Measurements from ENCODE around the gene TRMT1. TPM values are rescaled to one million over a fixed set of nuclear protein-coding genes. Genes with fewer than 3 reads are reported as not detected.

The TRMT1 gene
- total RNA-seq, 2 experiments from 2014 or later: 59.8 to 60.3 TPM

DNA sequence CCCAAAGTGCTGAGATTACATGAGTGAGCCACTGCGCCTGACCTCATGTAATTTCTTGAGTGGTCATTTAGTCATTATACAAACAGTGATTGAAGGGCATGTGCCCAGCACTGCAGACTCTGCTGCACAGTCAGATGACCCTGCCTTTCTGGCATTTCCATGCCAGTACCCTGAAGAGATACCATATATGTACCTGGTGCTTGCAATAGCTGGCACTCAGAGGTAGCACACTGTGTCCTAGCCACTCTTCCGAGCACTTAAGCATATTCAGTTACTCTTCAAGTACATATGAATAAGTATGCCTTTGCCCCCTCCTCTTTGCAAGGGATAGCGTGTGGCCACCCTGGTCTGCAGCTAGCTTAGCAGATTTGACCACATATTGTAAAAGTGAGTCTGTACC lies 18.1 kb upstream of the TRMT1 start:
- ATAC-seq: no peak
- Mint-ChIP-seq H3K27me3 (ENCODE audit: low read depth) (no peaks in the 10 kb centered on the region), H3K9me3 (ENCODE audit: insufficient read depth) (no peaks in the 10 kb centered on the region), H3K27ac (no peak overlapping the region), H3K4me3 (no peak overlapping the region), H3K4me1 (ENCODE audit: low read depth) (peaks cover 28% of the 10 kb centered on the region), H3K36me3 (ENCODE audit: low read depth) (peaks cover 22% of the 10 kb centered on the region)
- ChIA-PET CTCF (interaction anchor here (1.0 kb wide), 1 partner anchor 30 kb away, joined by 3 read pairs; no protein-coding TSS in a partner anchor), POLR2A (no interaction called here)
- no peak for DNase-seq

DNA sequence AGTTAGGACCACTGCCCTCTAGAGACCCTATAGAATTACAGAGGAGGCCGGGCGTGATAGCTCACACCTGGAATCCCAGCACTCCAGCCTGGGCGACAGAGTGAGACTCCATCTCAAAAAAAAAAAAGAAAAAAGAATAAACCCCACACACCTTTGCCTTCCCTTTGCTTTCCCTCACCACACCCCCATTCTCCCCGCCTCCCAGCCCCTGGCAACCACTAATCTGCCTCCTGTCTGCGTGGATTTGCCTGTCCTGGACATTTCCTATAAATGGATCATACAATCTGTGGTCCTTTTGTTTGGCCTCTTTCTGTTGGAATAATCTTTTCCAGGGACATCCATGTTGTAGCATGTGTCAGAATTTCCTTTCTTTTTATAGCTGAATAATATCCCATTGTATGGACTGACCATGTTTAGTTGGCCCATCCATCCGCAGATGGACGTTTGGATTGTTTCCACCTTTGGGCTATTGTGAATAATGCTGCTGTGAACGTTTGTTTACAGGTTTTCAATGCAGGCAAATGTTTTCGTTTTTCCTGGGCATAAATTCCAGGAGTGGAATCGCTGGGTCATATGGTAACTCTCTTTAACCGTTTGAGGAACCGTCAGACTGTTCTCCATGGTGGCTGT lies 16.8 kb upstream of the TRMT1 start:
- DNase-seq (no peak), ATAC-seq (no peak)
- Mint-ChIP-seq H3K9me3 (ENCODE audit: insufficient read depth) (no peaks in the 10 kb centered on the region), H3K36me3 (ENCODE audit: low read depth) (peaks cover 21% of the 10 kb centered on the region), H3K27me3 (ENCODE audit: low read depth) (no peaks in the 10 kb centered on the region), H3K27ac (peak overlapping the region; percentile 75), H3K4me3 (no peak overlapping the region), H3K4me1 (ENCODE audit: low read depth) (peaks cover 29% of the 10 kb centered on the region)
- ChIA-PET POLR2A (interaction anchor here (1.1 to 1.8 kb wide), 5 partner anchors 12 to 29 kb away, joined by 3 to 15 read pairs (median 6); no protein-coding TSS in a partner anchor), CTCF (interaction anchor here (1.6 to 2.4 kb wide), 4 partner anchors 17 to 129 kb away, joined by 3 to 11 read pairs (median 6); partner anchors contain the start of genes IER2 and STX10)

DNA sequence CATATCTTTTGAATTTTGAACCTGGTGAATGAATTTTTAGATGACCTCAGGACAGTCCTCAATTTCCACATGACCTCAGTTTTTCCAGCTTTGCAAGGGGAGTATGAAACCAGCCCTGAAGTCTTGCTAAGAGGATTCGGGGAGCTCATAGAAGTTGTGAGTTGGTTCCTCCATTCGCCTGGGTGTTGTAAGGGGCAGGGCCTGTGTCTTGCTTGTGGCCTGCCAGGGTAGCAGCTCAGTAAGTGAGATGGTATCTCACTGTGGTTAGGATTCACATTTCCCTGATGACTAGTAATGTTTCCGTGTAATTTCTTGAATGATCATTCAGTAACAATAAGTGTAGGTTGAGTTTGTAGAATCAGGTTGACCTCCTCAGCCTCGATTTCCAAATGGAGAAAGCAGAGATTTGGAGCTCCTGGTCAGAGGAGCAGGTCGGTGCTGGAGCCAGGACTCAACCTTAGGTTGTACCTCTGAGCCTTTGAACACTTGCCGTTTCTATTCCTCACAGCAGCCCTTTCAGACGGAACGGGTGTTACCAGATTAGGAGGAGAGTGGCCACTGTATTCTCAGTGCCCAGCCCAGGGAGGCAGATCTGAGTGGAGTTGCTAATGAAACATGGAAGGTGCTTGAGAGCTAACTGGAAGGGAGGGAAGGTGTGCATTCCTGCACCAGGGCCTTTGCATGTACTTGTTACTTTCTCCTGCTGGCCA lies 16.1 kb upstream of the TRMT1 start:
- Mint-ChIP-seq H3K4me1 (ENCODE audit: low read depth) (peaks cover 34% of the 10 kb centered on the region), H3K36me3 (ENCODE audit: low read depth) (peaks cover 23% of the 10 kb centered on the region), H3K9me3 (ENCODE audit: insufficient read depth) (no peaks in the 10 kb centered on the region), H3K27me3 (ENCODE audit: low read depth) (no peaks in the 10 kb centered on the region), H3K27ac (peak overlapping the region; percentile 75), H3K4me3 (peak overlapping the region; percentile 19)
- ChIA-PET CTCF (interaction anchor here (0.9 to 2.4 kb wide), 7 partner anchors 18 to 167 kb away, joined by 3 to 11 read pairs (median 4); partner anchors contain the start of genes IER2 and STX10), POLR2A (interaction anchor here (0.7 to 1.8 kb wide), 10 partner anchors 9 to 35 kb away, joined by 3 to 15 read pairs (median 4); partner anchors contain the start of genes IER2, NACC1 and STX10)
- peak; percentile 93 for ATAC-seq
- DNase-seq: peak; percentile 66

GRCh38 chr19:13130886-13131490 lies 14.4 kb upstream of the TRMT1 start:
- Mint-ChIP-seq H3K27ac (no peak overlapping the region), H3K4me1 (ENCODE audit: low read depth) (peaks cover 34% of the 10 kb centered on the region), H3K27me3 (ENCODE audit: low read depth) (no peaks in the 10 kb centered on the region), H3K36me3 (ENCODE audit: low read depth) (peaks cover 15% of the 10 kb centered on the region), H3K4me3 (no peak overlapping the region), H3K9me3 (ENCODE audit: insufficient read depth) (no peaks in the 10 kb centered on the region)
- ATAC-seq (no peak), DNase-seq (no peak)
- POLR2A ChIA-PET: interaction anchor here (0.5 to 1.8 kb wide), 4 partner anchors 11 to 19 kb away, joined by 3 to 7 read pairs (median 4); partner anchors contain the start of genes IER2, NACC1 and STX10
- CTCF ChIA-PET: interaction anchor here (2.4 kb wide), 1 partner anchor 19 kb away, joined by 11 read pairs; the partner anchor contains the start of genes IER2 and STX10

- ChIA-PET CTCF (interaction anchor here (0.8 kb wide), 1 partner anchor 25 kb away, joined by 4 read pairs; no protein-coding TSS in a partner anchor), POLR2A (interaction anchor here (0.9 to 1.8 kb wide), 3 partner anchors 23 to 223 kb away, joined by 3 to 5 read pairs (median 3); no protein-coding TSS in a partner anchor)
- Mint-ChIP-seq H3K27ac (no peak overlapping the region), H3K36me3 (ENCODE audit: low read depth) (peaks cover 10% of the 10 kb centered on the region), H3K4me1 (ENCODE audit: low read depth) (peaks cover 36% of the 10 kb centered on the region), H3K27me3 (ENCODE audit: low read depth) (no peaks in the 10 kb centered on the region), H3K4me3 (no peak overlapping the region), H3K9me3 (ENCODE audit: insufficient read depth) (no peaks in the 10 kb centered on the region)
- DNase-seq (no peak), ATAC-seq (no peak)
These were observed 12.8 kb upstream of the TRMT1 start for GRCh38 chr19:13129384-13129783.

GRCh38 chr19:13128583-13128982 lies 12.0 kb upstream of the TRMT1 start:
- H3K9me3 Mint-ChIP-seq (ENCODE audit: insufficient read depth): no peaks in the 10 kb centered on the region
- H3K4me1 Mint-ChIP-seq (ENCODE audit: low read depth): peaks cover 39% of the 10 kb centered on the region
- H3K4me3 Mint-ChIP-seq: no peak overlapping the region
- no peak for DNase-seq
- POLR2A ChIA-PET: interaction anchor here (1.8 kb wide), 1 partner anchor 24 kb away, joined by 5 read pairs; no protein-coding TSS in a partner anchor
- CTCF ChIA-PET: interaction anchor here (1.2 to 2.0 kb wide), 2 partner anchors 24 to 35 kb away, joined by 6 to 7 read pairs; no protein-coding TSS in a partner anchor
- H3K36me3 Mint-ChIP-seq (ENCODE audit: low read depth): peaks cover 9% of the 10 kb centered on the region
- H3K27ac Mint-ChIP-seq: peak overlapping the region; percentile 25
- H3K27me3 Mint-ChIP-seq (ENCODE audit: low read depth): no peaks in the 10 kb centered on the region
- no peak for ATAC-seq

DNA sequence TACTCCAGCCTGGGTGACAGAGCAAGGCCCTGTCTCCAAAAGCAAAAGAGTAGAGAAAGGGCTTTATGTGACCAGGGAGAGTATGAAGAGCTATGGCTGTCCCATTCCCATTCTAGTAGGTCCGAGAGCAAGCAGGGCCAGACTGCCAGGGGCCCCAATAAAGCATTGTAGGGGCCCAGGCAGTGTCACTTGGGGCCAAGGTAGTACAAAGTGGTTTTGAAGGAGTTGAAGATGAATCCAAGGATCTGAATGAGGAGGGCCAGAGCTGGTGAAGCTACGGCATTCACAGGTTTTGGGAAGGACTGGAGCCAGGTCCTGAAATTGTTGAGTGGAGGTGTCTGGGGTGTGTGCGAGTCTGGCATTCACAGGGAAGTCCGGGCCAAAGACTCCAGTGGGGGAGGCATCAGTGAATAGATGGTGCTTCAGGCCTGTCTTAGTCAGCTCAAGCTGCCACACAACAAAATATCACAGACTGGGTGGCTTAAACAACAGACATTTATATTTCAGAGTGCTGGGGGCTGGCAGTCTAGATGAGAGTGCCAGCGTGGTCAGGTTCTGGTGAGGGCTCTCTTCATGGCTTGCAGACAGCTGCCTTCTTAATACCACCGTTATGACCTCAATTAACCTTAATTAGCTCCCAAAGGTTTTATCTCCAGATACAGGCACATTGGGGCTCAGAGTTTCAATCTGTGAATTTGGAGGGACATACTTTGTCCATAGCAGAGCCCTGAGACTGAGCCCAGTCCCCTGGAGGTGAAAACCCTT lies 11.5 kb upstream of the TRMT1 start:
- CTCF ChIA-PET: interaction anchor here (1.2 to 2.0 kb wide), 2 partner anchors 23 to 34 kb away, joined by 6 to 7 read pairs; no protein-coding TSS in a partner anchor
- Mint-ChIP-seq H3K4me1 (ENCODE audit: low read depth) (peaks cover 39% of the 10 kb centered on the region), H3K27ac (no peak overlapping the region), H3K4me3 (no peak overlapping the region), H3K36me3 (ENCODE audit: low read depth) (peaks cover 7% of the 10 kb centered on the region), H3K27me3 (ENCODE audit: low read depth) (no peaks in the 10 kb centered on the region), H3K9me3 (ENCODE audit: insufficient read depth) (no peaks in the 10 kb centered on the region)
- POLR2A ChIA-PET: interaction anchor here (1.0 to 1.8 kb wide), 3 partner anchors 10 to 25 kb away, joined by 3 to 5 read pairs (median 4); partner anchors contain the start of gene NACC1
- no peak for DNase-seq
- ATAC-seq: no peak

GRCh38 chr19:13127051-13127450 lies 10.5 kb upstream of the TRMT1 start:
- Mint-ChIP-seq H3K4me1 (ENCODE audit: low read depth) (peaks cover 39% of the 10 kb centered on the region), H3K27me3 (ENCODE audit: low read depth) (no peaks in the 10 kb centered on the region), H3K36me3 (ENCODE audit: low read depth) (peaks cover 4% of the 10 kb centered on the region), H3K27ac (no peak overlapping the region), H3K9me3 (ENCODE audit: insufficient read depth) (no peaks in the 10 kb centered on the region), H3K4me3 (no peak overlapping the region)
- no peak for DNase-seq
- no peak for ATAC-seq
- POLR2A ChIA-PET: interaction anchor here (1.5 kb wide), 1 partner anchor 9 kb away, joined by 4 read pairs; the partner anchor contains the start of gene NACC1
- CTCF ChIA-PET: interaction anchor here (2.0 kb wide), 1 partner anchor 33 kb away, joined by 6 read pairs; no protein-coding TSS in a partner anchor

DNA sequence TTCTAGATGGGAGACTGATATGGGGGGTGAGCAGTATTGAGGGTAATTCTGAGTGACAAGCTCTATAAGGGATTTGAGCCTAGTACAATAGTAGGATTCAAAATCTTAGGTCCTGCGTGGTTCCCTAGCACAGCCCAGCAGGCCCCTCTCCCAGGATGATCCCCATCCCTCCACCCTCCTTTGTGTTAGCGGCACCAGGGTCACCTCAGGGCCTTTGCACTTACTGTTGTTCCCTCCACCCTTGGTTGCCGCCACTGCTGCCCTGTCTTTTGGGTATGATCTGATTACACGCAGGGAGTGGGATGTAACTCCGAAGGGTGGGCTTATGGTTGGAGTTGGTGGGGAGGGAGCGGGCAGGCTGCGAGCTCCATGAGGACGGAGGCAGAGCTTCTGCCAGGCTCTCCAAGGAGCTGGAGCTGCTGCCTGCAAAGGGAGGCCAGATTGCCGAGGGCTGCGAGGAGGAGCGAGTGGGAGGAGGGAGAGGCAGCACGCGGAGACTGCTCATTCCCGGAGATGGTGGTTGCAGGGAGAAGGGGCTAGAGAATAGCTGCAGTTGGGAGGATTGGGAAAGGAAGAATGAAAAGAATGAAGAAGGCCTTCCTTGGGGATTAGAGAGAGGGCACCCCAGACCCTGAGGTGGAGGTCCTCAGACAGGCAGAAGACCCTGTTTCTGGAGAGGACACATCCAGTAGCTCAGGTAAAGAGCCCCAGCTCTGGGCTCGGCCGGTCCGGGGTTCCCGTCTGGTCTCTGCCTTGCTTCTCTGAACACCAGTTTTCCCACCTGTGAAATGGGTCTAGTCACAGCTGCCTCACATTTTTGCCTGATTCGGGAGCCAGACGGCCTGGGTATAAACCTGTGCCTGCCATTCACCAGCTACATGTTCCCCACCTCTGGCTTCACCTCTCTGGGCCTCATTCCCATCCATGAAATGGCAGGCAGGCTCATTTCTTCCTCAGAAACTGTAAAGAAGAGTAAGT lies 6.7 kb upstream of the TRMT1 start:
- H3K27me3 Mint-ChIP-seq (ENCODE audit: low read depth): no peaks in the 10 kb centered on the region
- peaks cover 10% of the 10 kb centered on the region for H3K36me3 Mint-ChIP-seq (ENCODE audit: low read depth)
- ChIA-PET CTCF (interaction anchor here (0.9 to 1.0 kb wide), 2 partner anchors 19 to 29 kb away, joined by 3 read pairs; no protein-coding TSS in a partner anchor), POLR2A (interaction anchor here (0.9 to 1.6 kb wide), 3 partner anchors 9 to 29 kb away, joined by 3 to 5 read pairs (median 3); no protein-coding TSS in a partner anchor)
- H3K27ac Mint-ChIP-seq: no peak overlapping the region
- ATAC-seq (no peak), DNase-seq (no peak)
- no peak overlapping the region for H3K4me3 Mint-ChIP-seq
- H3K4me1 Mint-ChIP-seq (ENCODE audit: low read depth): peaks cover 55% of the 10 kb centered on the region
- no peaks in the 10 kb centered on the region for H3K9me3 Mint-ChIP-seq (ENCODE audit: insufficient read depth)

Data from activated CD8-positive, alpha-beta T cell treated with anti-CD3 and anti-CD28 coated beads, Interleukin-2, amount 10 ng/mL, durations not matched to agents 7 days and 5 days (primary cell).